ENCODE results near the gene DRAP1.
A peak's percentile ranks its signal among the peaks of the same experiment; 100 is the strongest.

Gene DRAP1, protein sequence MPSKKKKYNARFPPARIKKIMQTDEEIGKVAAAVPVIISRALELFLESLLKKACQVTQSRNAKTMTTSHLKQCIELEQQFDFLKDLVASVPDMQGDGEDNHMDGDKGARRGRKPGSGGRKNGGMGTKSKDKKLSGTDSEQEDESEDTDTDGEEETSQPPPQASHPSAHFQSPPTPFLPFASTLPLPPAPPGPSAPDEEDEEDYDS

DNA sequence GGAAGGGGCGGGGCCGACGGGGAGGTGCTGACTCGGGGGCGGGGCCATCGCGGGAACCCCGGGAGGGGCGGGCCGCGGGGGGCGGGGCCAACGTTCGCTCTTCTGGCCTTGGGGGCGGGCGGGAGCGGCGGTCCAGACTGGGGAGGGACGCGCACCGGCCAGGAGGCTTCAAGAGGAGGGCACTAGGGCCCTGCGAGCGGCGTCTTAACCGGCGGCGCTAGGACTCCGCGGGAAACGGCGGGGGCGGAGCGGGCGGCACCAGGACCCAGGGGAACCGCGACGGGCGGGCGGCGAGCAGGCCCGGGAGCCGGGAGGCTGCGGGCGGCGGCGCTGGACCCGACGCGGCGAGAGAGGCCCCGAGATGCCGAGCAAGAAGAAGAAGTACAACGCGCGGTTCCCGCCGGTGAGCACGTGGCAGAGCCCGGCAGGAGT, at the start of gene DRAP1:
DRAP1 (plus strand) TSS at position 286 of the 432 bp plus-strand sequence; CDS start at position 362, 76 bp downstream.
- peak; percentile 97 for DNase-seq (ENCODE audit: low read depth)

DNA sequence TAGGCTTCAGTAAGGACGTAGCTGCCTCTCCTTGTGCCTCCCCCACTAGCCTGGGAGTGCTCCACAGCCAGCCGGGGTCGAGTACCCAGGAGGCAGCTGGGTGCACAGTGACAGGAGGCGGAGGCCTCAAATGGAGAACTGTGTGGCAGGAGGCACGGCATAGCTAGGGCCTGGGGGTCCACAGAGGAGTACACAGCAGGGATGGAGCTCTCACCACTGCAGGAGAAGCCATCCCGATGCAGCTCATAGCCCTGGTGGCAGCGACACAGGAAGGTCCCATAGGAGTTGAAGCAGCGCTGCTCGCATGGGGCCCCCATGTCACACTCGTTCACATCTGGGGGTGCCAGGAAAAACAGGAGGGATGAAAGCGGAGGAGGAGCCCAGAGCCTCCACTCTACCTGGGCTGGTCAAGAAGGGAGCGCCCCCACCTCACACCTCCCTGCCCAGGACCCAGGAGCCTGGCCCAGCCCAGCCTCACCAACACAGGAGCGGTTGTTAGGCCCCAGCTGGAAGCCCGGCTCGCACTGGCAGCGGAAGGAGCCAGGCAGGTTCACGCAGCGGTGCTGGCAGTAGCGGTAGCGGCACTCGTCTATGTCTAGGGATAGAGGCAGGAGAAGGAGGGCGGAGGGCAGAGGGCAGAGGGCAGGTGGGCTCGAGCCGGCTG, 49.5 kb upstream of the DRAP1 start:
- no peak for DNase-seq (ENCODE audit: low read depth)

DNA sequence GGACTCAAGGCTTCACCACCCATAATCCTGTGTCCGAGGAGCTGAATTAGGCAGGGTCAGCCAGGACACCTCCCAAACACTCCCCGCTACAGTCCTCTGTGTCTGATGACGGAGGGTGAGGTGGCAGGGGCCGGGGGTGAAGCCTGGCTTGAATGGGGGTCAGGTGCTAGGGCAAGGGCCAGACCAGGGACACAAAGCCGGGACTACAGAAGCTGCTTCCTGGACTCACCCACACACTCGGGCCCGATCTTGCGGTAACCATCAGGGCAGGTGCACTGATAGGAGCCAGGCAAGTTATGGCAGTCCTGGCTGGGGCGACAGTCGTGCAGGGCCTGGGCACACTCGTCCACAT, 48.9 kb upstream of the DRAP1 start:
- DNase-seq (ENCODE audit: low read depth) = no peak

DNA sequence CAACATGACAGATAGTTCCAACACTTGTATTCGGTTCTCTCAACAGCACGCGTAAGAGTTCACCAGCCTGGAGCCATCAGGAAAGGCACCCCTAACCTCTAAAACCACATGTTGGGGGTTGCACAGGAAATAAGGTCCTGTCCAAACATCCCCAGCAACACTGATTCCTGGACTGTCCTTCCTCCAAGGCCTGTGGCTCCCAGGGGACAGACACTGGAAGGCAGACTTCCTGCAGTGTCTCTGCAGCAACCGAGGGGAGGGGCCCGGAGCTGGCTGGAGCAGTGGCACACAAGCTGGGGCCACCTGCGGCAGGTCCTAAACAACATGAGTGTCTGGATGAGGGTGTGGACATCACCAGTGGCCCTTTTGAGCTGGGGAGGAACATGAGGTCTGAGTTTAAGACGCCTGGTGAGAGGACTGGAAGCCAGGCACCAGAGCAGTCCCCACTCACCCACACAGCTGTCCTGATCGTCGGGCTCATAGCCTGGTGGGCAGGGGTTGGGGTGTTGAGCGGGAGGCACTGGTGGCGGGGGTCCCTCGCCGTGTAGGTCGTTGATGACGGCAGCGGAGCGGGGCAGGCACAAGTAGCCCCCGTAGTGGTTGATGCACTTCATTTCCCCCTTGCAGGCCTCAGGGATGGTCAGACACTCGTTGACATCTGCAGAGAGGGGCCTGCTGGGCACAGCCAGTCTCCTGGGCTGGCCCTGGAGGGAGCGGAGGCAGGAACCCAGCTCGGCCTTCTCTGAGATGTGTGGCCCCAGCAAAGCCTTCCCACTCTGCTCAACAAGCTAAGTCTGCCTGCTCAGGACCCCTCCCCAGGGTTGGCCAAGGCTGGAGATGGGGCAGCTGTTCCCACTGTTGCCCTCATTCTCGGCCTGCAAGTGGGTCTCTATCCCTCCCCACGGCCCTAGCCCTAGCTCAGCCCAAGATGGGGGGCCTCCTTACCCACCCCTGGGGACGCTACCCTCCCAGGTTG, 48.2 kb upstream of the DRAP1 start:
- DNase-seq (ENCODE audit: low read depth) = no peak

DNA sequence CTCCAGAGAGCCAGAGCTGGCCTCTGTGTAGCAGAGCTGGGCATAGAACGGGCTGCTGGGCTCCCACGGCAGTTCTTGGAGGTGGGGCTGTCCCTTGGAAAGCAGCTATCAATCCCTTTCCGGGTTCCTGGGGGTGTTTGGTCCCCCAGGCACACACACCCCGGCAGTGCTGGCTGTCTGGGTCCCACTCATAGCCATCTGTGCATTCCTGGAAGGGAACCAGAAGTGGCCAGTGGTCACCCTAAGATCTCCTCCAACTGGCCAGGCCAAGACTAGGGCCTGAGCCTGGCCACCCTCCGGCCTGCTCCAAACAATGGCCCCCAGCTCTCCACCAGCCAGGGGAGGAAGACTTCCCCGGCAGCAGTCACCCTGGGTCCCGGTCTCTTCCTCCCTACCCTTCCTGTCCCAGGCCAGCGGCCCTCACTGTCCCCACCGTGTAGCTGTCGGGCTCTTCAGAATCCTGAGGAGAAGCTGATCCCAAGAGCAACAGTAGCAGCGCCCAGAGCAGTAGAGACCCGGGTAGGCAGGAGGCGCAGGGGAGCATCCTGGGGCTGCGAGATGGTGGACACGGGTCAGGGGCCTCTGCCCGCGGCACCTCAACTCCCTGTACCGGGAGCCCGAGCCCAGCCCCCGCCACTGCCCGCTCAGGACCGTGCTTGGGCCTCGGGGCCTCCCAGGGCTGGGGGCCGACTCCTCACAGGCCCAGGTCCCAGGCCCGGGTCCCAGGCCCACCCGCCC, 47.2 kb upstream of the DRAP1 start:
- DNase-seq (ENCODE audit: low read depth) = no peak

DNA sequence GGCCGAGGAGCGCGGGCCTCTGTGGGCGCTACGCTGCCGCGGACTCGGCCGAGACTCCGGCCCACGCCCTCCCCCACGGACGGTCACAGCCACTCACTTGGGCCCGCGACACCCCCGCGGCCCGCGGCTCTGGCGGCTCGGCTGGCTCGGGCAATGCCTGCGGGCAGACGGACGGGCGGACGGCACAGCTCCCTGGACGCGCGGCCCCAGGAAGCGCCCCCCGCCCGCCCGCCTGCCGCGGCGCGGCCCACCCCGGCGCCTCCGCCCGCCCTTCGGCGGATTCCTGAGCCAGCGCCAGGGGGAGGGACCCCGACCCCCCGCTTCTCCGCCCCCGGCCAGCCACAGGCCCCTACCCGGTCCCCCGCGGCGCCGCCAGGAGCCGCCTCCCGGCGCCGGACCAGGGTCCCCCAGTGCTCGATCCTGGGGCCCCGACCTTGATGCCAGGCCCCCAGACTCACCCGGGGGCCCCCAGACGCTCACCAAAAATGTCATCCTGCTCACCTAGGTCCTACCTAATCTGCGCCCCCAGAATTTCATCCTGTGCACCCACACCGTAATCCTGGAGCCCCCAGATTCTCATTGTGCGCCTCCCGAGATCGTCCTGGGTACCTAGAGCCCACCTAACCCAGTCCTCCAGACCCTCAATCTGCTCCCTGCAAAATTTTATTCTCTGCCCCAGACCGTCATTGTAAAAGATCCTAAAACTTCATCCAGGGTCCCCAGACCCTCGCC, 46.5 kb upstream of the DRAP1 start, which contains the start of gene EFEMP2:
EFEMP2 (minus strand) TSS at position 215 of the 732 bp plus-strand sequence. CDS start 446 bp downstream, outside the sequence.
- DNase-seq (ENCODE audit: low read depth) = no peak

DNA sequence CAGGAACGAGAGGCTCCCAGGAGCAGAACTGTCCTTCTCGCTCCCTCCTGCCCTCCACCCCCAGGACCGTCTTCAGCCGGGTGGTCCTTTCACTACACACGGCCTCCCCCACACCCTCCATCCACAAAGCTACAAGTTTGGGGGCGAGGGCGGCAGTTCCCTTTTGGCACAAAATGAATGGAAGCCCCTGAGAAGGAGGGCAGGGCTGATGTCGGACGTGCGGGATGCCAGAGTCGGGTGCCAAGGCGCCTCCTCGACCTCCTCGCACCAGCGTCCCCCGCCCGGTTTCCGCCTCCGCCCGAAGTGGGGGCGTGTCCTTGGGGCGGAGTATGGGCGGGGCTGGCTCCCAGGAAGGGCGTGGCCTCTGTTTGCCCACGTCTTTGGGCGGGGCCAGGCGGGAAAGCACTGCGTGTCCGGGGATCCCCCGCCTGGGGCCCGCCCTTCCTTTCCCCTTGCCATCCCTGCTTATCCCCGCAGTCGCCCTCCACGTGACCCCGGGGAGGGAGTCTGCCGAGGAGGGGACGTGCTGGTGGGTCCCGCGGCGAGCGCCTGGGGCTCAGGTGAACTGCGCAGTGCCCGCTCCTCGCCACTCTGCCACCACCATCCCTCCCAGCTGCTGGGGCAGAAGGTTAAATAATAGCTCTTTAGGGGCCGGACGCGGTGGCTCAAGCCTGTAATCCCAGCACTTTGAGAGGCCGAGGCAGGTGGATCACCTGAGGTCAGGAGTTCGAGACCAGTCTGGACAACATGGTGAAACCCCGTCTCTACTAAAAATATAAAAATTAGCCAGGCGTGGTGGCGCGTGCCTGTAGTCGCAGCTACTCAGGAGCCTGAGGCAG, 45.7 kb upstream of the DRAP1 start:
- DNase-seq (ENCODE audit: low read depth) = peak; percentile 94

DNA sequence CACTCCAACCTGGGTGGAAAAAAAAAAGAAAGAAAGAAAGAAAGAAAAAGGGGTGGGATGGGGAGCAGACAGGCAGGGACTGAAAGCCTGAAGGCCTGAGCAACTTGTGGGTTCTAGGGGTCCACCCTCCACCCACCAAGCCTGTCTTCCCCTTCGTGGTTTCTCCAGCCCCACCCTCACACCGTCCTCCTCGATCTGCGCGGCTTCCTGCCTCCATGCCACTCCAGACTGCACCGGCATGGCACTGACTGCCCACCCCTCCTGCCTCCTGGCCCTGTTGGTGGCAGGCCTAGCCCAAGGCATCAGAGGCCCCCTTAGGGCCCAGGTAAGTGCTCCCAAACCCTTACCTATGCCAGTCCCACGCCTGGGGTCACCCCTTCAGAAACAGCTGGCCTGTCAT, 39.6 kb upstream of the DRAP1 start, which contains the start of gene CTSW:
CTSW (plus strand) TSS at position 221 of the 400 bp plus-strand sequence; CDS start at position 239, 18 bp downstream.
- no peak for DNase-seq (ENCODE audit: low read depth)

DNA sequence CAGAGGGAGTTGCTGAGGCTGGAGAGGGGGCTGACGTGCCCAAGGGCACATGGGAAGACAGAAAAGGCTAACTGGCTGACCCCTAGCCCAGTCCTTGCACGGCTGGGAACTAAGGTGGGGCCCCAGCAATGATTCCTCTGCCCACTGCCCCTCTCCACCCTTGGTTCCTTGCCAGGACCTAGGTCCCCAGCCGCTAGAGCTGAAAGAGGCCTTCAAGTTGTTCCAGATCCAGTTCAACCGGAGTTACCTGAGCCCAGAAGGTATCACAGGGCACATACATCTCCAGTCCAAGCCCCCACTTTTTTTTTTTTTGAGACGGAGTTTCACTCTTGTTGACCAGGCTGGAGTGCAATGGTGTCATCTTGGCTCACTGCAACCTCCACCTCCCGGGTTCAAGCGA, 39.2 kb upstream of the DRAP1 start:
- DNase-seq (ENCODE audit: low read depth) = no peak

DNA sequence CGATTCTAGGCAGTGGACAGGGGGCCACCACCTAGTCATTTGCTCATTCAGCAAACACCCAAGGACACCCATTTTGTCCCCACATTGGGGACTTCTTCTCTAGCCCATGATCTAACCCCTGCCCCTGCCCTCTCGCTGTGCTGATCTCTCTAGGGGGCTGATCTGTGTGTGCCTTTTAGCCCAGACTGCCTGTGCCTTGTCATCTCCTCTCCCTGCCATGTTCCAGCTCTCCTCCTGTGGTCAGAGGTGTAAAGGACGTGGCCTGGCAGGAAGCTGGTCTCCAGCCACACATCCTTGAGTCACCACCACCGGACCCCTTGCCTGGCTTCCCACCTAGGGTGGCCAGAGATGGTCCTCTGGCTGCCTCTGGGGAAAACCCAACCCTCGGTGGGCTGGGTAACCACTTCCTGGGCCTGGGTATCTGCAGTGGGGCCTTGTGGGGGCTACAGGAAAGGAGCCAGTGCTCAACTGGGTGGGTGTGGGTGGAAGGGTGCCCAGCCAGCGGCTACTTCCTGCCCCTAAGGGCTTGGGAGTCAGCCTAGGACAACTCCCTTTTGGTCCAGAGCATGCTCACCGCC, 38.3 kb upstream of the DRAP1 start:
- no peak for DNase-seq (ENCODE audit: low read depth)

DNA sequence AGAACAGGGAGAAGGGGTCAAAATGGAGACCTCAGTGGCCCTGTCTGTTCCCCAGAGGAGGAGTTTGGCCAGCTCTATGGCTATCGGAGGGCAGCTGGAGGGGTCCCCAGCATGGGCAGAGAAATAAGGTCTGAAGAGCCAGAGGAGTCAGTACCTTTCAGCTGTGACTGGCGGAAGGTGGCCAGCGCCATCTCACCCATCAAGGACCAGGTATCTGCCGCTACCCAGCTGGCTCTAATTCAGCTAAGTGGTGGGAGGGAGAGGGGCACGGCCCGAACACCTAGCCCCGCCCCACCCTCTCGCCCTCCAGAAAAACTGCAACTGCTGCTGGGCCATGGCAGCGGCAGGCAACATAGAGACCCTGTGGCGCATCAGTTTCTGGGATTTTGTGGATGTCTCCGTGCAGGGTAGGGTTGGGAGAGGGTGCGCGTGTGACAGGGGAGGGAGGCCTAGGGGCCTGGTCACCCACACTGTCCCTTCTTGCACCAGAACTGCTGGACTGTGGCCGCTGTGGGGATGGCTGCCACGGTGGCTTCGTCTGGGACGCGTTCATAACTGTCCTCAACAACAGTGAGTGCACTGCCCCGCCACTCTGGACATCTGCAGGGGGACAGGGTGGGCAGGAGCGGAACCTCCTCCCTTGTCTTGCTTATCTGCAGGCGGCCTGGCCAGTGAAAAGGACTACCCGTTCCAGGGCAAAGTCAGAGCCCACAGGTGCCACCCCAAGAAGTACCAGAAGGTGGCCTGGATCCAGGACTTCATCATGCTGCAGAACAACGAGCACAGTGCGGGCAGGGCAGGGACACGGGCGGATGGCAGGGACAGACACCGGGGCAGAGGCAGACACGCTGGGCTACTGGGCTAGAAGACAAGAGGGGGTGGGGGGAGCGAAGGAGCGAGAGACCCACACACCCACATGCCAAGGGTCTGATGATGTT, 36.8 kb upstream of the DRAP1 start:
- DNase-seq (ENCODE audit: low read depth) = no peak

DNA sequence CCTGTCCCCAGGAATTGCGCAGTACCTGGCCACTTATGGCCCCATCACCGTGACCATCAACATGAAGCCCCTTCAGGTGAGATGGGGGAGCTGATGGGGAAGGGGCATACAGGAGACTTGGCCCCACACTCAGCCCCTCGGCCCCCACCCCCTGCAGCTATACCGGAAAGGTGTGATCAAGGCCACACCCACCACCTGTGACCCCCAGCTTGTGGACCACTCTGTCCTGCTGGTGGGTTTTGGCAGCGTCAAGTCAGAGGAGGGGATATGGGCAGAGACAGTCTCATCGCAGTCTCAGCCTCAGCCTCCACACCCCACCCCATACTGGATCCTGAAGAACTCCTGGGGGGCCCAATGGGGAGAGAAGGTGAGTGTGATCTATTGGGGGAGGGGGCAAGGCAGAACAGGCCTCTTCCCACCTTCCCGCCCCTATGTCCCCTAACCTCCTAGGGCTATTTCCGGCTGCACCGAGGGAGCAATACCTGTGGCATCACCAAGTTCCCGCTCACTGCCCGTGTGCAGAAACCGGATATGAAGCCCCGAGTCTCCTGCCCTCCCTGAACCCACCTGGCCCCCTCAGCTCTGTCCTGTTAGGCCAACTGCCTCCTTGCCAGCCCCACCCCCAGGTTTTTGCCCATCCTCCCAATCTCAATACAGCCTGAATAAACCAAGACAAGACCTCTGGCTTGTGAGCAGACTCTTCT, 36.0 kb upstream of the DRAP1 start:
- DNase-seq (ENCODE audit: low read depth) = no peak

DNA sequence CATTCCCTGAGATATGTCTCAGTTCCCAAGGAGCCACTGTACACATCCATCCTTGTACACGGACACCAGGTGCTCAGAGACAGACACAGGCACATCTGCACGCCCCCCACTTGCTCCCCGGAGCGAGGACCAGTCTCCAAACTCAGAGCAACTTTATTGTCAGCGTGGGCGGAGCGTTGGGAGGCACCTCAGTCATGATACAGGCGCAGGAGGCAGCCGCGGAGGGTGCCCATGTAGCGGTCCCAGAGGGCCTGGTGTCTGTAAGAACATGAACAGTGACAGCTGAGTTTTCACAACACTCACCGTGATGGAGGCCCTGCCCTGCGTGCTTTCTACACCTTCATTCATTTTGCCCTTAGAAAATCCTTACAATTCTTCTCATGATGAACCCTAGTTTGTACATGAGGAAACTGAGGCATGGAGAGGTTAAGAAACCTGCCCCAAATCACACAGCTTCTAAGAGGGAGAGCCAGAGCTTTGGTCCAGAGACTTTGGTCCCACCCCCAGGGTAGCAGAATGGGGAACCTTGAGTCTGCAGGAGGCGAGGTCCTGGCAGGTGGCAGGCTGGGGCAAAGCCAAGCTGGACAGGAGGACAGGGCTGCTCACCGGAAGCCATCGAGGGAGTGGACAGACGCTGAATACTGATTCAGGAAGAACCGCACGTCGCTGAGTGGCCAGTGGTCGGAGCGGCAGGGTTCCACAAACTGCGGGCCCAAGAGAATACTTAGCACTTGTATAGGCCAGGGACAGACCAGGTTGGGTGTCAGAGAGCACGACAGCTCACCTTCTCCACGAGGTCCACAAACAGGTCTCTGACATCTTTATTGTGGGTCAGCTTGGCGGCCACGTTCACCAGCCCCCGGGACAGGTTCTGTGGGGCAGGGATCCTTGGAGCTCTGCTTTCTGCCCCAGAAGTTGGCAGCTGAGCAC, 35.2 kb upstream of the DRAP1 start:
- DNase-seq (ENCODE audit: low read depth) = no peak

DNA sequence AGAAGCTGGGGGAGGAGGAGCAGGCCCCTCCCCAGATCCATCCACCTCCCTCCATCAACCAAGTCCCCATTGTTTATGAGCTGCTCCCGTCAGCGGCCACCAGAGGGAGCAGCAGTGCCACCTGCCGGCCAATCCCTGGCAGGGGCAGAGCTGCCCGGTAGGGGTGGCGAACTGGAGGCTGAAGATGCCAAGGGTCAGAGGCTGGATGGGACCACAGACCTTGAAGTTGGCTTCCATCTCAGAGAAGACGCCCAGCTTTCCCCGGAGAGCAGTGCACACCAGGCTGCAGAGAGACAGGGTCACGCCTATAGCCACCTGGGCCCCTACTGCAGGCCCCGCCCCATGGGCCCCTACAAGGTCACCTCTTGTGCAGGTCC, 34.5 kb upstream of the DRAP1 start:
- no peak for DNase-seq (ENCODE audit: low read depth)

DNA sequence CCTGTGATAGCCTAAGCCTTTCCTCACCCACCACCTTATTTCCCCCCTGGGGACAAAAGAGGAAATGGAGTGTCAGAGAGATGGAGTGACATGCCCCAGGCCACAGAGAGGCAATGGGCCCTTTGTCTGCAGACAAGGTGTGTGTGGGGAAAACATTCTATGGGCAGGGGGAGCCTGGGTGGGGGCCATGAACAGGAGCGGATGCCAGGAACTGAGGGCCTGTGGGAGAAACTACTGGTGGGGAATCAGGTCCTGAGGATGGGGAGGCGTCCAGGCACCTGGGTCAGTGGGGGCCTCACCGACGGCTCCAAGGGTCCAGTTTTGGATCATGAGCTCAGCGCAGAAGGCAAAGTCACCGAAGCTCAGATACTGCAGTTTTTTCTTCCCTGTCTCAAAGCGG, 34.0 kb upstream of the DRAP1 start:
- no peak for DNase-seq (ENCODE audit: low read depth)

DNA sequence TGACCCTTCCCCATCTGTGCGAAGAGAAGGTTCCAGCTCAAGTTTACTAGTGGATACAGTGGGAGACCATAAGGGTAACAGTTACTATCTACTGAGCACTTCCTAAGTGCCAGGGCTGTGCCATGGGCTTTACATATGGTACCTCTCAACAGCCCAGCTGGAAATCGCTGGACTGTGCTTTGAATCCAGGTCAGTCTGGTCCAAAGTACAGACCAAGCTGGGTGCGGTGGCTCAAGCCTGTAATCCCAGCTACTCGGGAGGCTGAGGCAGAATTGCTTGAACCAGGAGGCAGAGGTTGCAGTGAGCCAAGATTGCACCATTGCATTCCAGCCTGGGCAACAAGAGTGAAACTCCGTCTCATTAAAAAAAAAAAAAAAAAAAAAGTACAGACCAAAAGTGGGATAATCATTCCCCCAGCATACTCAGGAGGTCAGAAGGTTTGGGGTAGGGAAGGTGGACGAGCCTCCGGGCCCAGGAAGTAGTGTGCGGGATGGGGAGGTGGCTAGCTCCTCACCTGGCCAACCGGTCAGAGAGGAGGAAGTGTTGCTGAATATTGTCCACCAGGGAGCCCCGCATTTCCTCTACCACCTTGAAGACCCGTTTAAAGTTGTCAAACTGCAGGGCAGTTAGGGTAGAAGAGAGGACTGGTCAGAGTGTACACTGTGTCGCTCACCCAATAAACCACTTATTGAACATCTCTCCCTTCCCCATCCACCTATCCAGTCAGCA, 33.3 kb upstream of the DRAP1 start:
- no peak for DNase-seq (ENCODE audit: low read depth)
